ENCODE results near the gene ZC3H13. TPM values are rescaled to one million over a fixed set of nuclear protein-coding genes. Genes with fewer than 3 reads are reported as not detected.

Gene ZC3H13
- total RNA-seq, 4 donors from 2014 or later, result 31.6 to 49.7 (median 38.0) TPM

GRCh38 chr13:46015366-46015765, 37.2 kb downstream of the ZC3H13 start:
- 83 to 90% methylated on average over 3 of the region's 3 CpGs for WGBS, 2 donors (ENCODE audit: low coverage in 1 of 2)
- ATAC-seq, result no peak
- TF ChIP-seq POLR2A (IDR thresholded peaks at IDR 0.05), result no peak
- TF ChIP-seq POLR2AphosphoS5 (IDR thresholded peaks at IDR 0.05), result no peak
- no peak for TF ChIP-seq EP300 (IDR thresholded peaks at IDR 0.05)
- TF ChIP-seq CTCF (IDR thresholded peaks at IDR 0.05), result no peak
- Histone ChIP-seq H3K9me3 (no peaks in the 10 kb centered on the region), H3K27ac (no peak overlapping the region), H3K4me3 (no peak overlapping the region), H3K36me3 (peaks cover 0 to 75% of the 10 kb centered on the region in 2 donors), H3K27me3 (no peaks in the 10 kb centered on the region), H3K4me1 (no peaks in the 10 kb centered on the region)

GRCh38 chr13:46012404-46012803, 40.1 kb downstream of the ZC3H13 start:
- H3K27me3 ChIP-seq, result no peaks in the 10 kb centered on the region
- H3K4me1 ChIP-seq, result no peaks in the 10 kb centered on the region
- H3K36me3 ChIP-seq, result peaks cover 0 to 75% of the 10 kb centered on the region in 2 donors
- TF ChIP-seq EP300 (IDR thresholded peaks at IDR 0.05), result no peak
- TF ChIP-seq CTCF (IDR thresholded peaks at IDR 0.05), result no peak
- no peak for TF ChIP-seq POLR2AphosphoS5 (IDR thresholded peaks at IDR 0.05)
- no peak for TF ChIP-seq POLR2A (IDR thresholded peaks at IDR 0.05)
- H3K27ac ChIP-seq, result no peak overlapping the region
- H3K4me3 ChIP-seq, result no peak overlapping the region
- H3K9me3 ChIP-seq, result no peaks in the 10 kb centered on the region
- ATAC-seq, result no peak

GRCh38 chr13:46010148-46010547, 42.4 kb downstream of the ZC3H13 start:
- no peak for TF ChIP-seq POLR2AphosphoS5 (IDR thresholded peaks at IDR 0.05)
- no peak for TF ChIP-seq POLR2A (IDR thresholded peaks at IDR 0.05)
- no peak for TF ChIP-seq EP300 (IDR thresholded peaks at IDR 0.05)
- no peak for TF ChIP-seq CTCF (IDR thresholded peaks at IDR 0.05)
- Histone ChIP-seq H3K4me3 (no peak overlapping the region), H3K4me1 (no peaks in the 10 kb centered on the region), H3K27ac (no peak overlapping the region), H3K27me3 (no peaks in the 10 kb centered on the region), H3K36me3 (peaks cover 0 to 70% of the 10 kb centered on the region in 2 donors), H3K9me3 (no peaks in the 10 kb centered on the region)
- no peak for ATAC-seq
- 78 to 83% methylated on average over 6 of the region's 6 CpGs for WGBS, 2 donors (ENCODE audit: low coverage in 1 of 2)

GRCh38 chr13:46008631-46009030, 43.9 kb downstream of the ZC3H13 start:
- peaks cover 0 to 70% of the 10 kb centered on the region in 2 donors for H3K36me3 ChIP-seq
- ATAC-seq, result no peak

More at GRCh38 chr13:46008631-46009030, 43.9 kb downstream of the ZC3H13 start:
- Histone ChIP-seq H3K4me1 (no peaks in the 10 kb centered on the region), H3K4me3 (no peak overlapping the region), H3K27me3 (no peaks in the 10 kb centered on the region), H3K9me3 (no peaks in the 10 kb centered on the region), H3K27ac (no peak overlapping the region)
- 91 to 97% methylated on average over 2 of the region's 2 CpGs for WGBS, 2 donors (ENCODE audit: low coverage in 1 of 2)
- no peak for TF ChIP-seq CTCF (IDR thresholded peaks at IDR 0.05)
- TF ChIP-seq POLR2AphosphoS5 (IDR thresholded peaks at IDR 0.05), result no peak
- no peak for TF ChIP-seq POLR2A (IDR thresholded peaks at IDR 0.05)
- no peak for TF ChIP-seq EP300 (IDR thresholded peaks at IDR 0.05)

All from gastroesophageal sphincter (tissue), 4 donors.